Endodermal cell (in vitro differentiated cells): Measurements from ENCODE around the gene FARSB. TPM values are rescaled to one million over a fixed set of nuclear protein-coding genes. Genes with fewer than 3 reads are reported as not detected.

Experiments
- DNase-seq: peaks from one replicate; pipeline ENCODE4 v3.0.0-alpha.2; 2017
- H3K27ac ChIP-seq: 2 replicates; pipeline ENCODE4 v1.5.1; 2013; ENCODE audit warnings: mild to moderate bottlenecking, low read depth, low read length, moderate library complexity
- H3K27me3 ChIP-seq: 2 replicates; pipeline ENCODE4 v1.6.1; 2013; ENCODE audit warnings: mild to moderate bottlenecking, low read length, moderate library complexity; ENCODE audit not compliant: insufficient read depth, control insufficient read depth, poor library complexity, severe bottlenecking
- H3K36me3 ChIP-seq: 2 replicates; pipeline ENCODE4 v1.7.0; 2013; ENCODE audit warnings: mild to moderate bottlenecking, low read length, moderate library complexity; ENCODE audit not compliant: control insufficient read depth, insufficient read depth
- H3K4me1 ChIP-seq: one replicate; pipeline ENCODE4 v1.7.0; 2013; ENCODE audit warnings: low read length; ENCODE audit not compliant: control insufficient read depth, insufficient read depth
- H3K4me3 ChIP-seq: 2 replicates; pipeline ENCODE4 v1.5.1; 2013; ENCODE audit warnings: mild to moderate bottlenecking, low read length, moderate library complexity
- H3K9ac ChIP-seq: 2 replicates; pipeline ENCODE4 v1.6.1; 2013; ENCODE audit warnings: mild to moderate bottlenecking, low read length, moderate library complexity; ENCODE audit not compliant: poor library complexity, severe bottlenecking; ENCODE audit errors: extremely low read depth
- H3K9me3 ChIP-seq: 2 replicates; pipeline ENCODE4 v1.6.1; 2013; ENCODE audit warnings: mild to moderate bottlenecking, low read length, moderate library complexity; ENCODE audit not compliant: control insufficient read depth
- H3K27ac Mint-ChIP-seq: 2 replicates; pipeline ENCODE4 v1.8.0; 2020; ENCODE audit warnings: mixed read lengths
- H3K27me3 Mint-ChIP-seq: 2 replicates; pipeline ENCODE4 v1.8.0; 2021; ENCODE audit warnings: mild to moderate bottlenecking, mixed read lengths; ENCODE audit not compliant: insufficient read depth
- H3K36me3 Mint-ChIP-seq: 2 replicates; pipeline ENCODE4 v1.8.0; 2020; ENCODE audit warnings: low read depth, mixed read lengths
- H3K4me1 Mint-ChIP-seq: 2 replicates; pipeline ENCODE4 v1.8.0; 2020; ENCODE audit warnings: mixed read lengths
- H3K4me3 Mint-ChIP-seq: 2 replicates; pipeline ENCODE4 v1.8.0; 2020; ENCODE audit warnings: mild to moderate bottlenecking, moderate library complexity, mixed read lengths
- H3K9me3 Mint-ChIP-seq: 2 replicates; pipeline ENCODE4 v1.8.0; 2020; ENCODE audit warnings: mild to moderate bottlenecking, mixed read lengths
- WGBS, 2 experiments: methylation state at CpG; one replicate each; pipeline versions ENCODE4 v1.1.5 to v1.1.7; 2013; ENCODE audit warnings: missing lambda C conversion rate in 2 of 2, mixed read lengths in 1 of 2; ENCODE audit not compliant: insufficient coverage in 1 of 2, insufficient read length in 1 of 2; 5-methylcytosine and 5-hydroxymethylcytosine counted together
- total RNA-seq, 2 donors: library from RNA; stranded (reverse); fragmentation: NEBNext Ultra II Directional in 1 of 2; extraction: Animal tissue kit (Norgen Biotek cat#: 25700) in 1 of 2; gene quantifications; 2 replicates in 1 of 2; 3 replicates in 1 of 2; pipeline ENCODE4 v1.2.1, GENCODE V29; 2021
- TF ChIP-seq, protein P1 (sequence below): fragments of 200-600 bp; sonication (generic); conservative IDR thresholded peaks from 2 replicates; pipeline ENCODE4 v1.5.0; 2021; ENCODE audit warnings: antibody characterized with exemption, mild to moderate bottlenecking

Gene FARSB
- total RNA-seq, 2 donors from 2014 or later = 15.9 to 18.3 TPM

DNA sequence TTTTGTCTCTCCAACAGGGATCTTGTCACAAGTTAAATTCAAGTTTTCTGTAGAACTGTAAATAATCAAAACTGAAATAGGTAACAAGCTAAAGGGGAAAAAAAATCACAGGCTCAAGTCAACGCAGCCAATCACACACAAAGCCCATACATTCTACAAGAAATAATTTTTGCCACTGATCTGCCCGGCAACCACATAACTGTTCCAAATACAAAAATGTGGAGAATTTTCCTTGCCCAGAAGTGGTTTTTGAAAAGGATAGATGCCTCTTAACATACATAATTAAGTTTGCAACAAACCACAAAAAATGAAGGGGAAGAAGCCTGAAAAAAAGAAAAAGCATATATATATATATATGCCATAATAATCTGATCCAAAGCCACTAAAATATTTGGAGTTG is 60.3 kb downstream of the FARSB start:
- Histone ChIP-seq H3K9ac (no peak overlapping the region), H3K4me3 (no peak overlapping the region), H3K27me3 (no peaks in the 10 kb centered on the region), H3K36me3 (peaks cover 42% of the 10 kb centered on the region), H3K4me1 (no peaks in the 10 kb centered on the region), H3K27ac (no peak overlapping the region), H3K9me3 (no peaks in the 10 kb centered on the region)
- Mint-ChIP-seq H3K4me1 (no peaks in the 10 kb centered on the region), H3K4me3 (no peak overlapping the region), H3K27me3 (no peaks in the 10 kb centered on the region), H3K9me3 (peaks cover under 1% of the 10 kb centered on the region), H3K36me3 (peaks cover 12% of the 10 kb centered on the region), H3K27ac (no peak overlapping the region)
- TF ChIP-seq, protein P1, sequence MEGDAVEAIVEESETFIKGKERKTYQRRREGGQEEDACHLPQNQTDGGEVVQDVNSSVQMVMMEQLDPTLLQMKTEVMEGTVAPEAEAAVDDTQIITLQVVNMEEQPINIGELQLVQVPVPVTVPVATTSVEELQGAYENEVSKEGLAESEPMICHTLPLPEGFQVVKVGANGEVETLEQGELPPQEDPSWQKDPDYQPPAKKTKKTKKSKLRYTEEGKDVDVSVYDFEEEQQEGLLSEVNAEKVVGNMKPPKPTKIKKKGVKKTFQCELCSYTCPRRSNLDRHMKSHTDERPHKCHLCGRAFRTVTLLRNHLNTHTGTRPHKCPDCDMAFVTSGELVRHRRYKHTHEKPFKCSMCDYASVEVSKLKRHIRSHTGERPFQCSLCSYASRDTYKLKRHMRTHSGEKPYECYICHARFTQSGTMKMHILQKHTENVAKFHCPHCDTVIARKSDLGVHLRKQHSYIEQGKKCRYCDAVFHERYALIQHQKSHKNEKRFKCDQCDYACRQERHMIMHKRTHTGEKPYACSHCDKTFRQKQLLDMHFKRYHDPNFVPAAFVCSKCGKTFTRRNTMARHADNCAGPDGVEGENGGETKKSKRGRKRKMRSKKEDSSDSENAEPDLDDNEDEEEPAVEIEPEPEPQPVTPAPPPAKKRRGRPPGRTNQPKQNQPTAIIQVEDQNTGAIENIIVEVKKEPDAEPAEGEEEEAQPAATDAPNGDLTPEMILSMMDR = no peak
- no peak for DNase-seq
- WGBS, 2 experiments = 90% methylated on average over 2 of the region's 2 CpGs; no CpG with 5 or more reads in 1 of the 2 experiments

DNA sequence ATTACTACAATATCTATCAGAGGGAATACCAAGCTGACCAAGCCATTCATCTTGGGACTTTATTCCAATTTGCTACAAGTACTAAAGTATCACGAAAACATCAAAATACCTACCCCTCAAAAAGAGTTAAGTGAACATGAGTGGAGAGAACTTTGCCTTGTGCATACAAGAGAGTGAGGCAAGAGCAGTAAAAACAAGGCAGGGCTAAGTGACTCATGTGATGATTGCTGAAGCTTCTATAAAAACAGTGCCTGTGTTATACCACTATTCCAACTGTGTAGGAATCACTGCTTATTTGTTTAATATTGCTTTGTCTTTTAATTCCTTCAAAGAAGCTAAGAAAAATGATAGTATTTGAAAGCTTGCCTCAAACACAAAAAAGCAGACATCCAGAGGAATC is 61.2 kb downstream of the FARSB start:
- peaks cover 39% of the 10 kb centered on the region for H3K36me3 ChIP-seq
- no peak overlapping the region for H3K9ac ChIP-seq
- WGBS, 2 experiments = no CpG with 5 or more reads among the region's 1 CpG
- Mint-ChIP-seq H3K27me3 (no peaks in the 10 kb centered on the region), H3K4me1 (no peaks in the 10 kb centered on the region), H3K4me3 (no peak overlapping the region), H3K9me3 (peaks cover 7% of the 10 kb centered on the region), H3K36me3 (peaks cover 18% of the 10 kb centered on the region), H3K27ac (no peak overlapping the region)
- H3K4me3 ChIP-seq = no peak overlapping the region
- H3K27ac ChIP-seq = no peak overlapping the region
- TF ChIP-seq, protein P1 = no peak
- DNase-seq = no peak
- no peaks in the 10 kb centered on the region for H3K4me1 ChIP-seq
- no peaks in the 10 kb centered on the region for H3K27me3 ChIP-seq
- H3K9me3 ChIP-seq = no peaks in the 10 kb centered on the region

DNA sequence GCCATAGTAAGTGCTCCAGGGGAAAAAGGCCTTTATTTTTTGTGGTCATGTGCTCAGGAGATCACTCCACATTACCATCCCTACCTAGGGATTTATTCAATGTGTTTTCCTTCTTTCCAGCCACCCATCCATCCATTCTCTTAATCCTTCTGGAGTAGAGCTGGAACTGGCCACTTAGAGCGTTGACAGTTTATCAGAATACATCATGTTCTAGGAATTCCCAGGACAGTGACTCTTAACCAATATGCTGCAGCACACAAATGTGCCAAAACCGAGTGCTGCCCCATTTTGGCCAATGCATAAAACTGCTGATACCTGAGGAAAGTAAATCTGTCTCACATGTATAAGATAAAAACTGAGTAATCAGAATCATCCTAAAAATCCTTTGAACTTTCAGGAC is 63.7 kb downstream of the FARSB start:
- Histone ChIP-seq H3K27me3 (no peaks in the 10 kb centered on the region), H3K36me3 (peaks cover 22% of the 10 kb centered on the region), H3K9ac (no peak overlapping the region), H3K9me3 (no peaks in the 10 kb centered on the region), H3K4me3 (no peak overlapping the region), H3K4me1 (no peaks in the 10 kb centered on the region), H3K27ac (no peak overlapping the region)
- H3K27me3 Mint-ChIP-seq = no peaks in the 10 kb centered on the region
- DNase-seq = no peak
- H3K36me3 Mint-ChIP-seq = peaks cover 31% of the 10 kb centered on the region
- WGBS, 2 experiments = 94 to 96% methylated on average over 2 of the region's 2 CpGs
- H3K4me1 Mint-ChIP-seq = no peaks in the 10 kb centered on the region
- TF ChIP-seq, protein P1 = no peak
- no peak overlapping the region for H3K27ac Mint-ChIP-seq
- peaks cover 19% of the 10 kb centered on the region for H3K9me3 Mint-ChIP-seq
- no peak overlapping the region for H3K4me3 Mint-ChIP-seq
